Trophoblast cell (in vitro differentiated cells and primary cell): ENCODE measurements around the gene MEIOSIN.

Experiments used
- DNase-seq, 2 donors: peaks; one replicate each; pipeline ENCODE4 v3.0.0-alpha.2; 2016
- H2AFZ ChIP-seq: 2 replicates; pipeline ENCODE4 v1.6.1; 2013; ENCODE audit warnings: low read length, moderate library complexity, mild to moderate bottlenecking; ENCODE audit not compliant: insufficient read depth, poor library complexity
- H2AK5ac ChIP-seq: 2 replicates; pipeline ENCODE4 v1.6.1; 2013; ENCODE audit warnings: mild to moderate bottlenecking, low read length
- H2BK120ac ChIP-seq: 2 replicates; pipeline ENCODE4 v1.6.1; 2013; ENCODE audit warnings: low read length, mild to moderate bottlenecking, moderate library complexity; ENCODE audit not compliant: insufficient read depth, poor library complexity
- H2BK12ac ChIP-seq: 2 replicates; pipeline ENCODE4 v1.6.1; 2013; ENCODE audit warnings: mild to moderate bottlenecking, low read length, moderate library complexity
- H2BK5ac ChIP-seq: 2 replicates; pipeline ENCODE4 v1.6.1; 2013; ENCODE audit warnings: low read length, low read depth, moderate library complexity, mild to moderate bottlenecking; ENCODE audit not compliant: poor library complexity
- H3K14ac ChIP-seq: 2 replicates; pipeline ENCODE4 v1.6.1; 2013; ENCODE audit warnings: mild to moderate bottlenecking, low read length
- H3K18ac ChIP-seq: 2 replicates; pipeline ENCODE4 v1.6.1; 2013; ENCODE audit warnings: mild to moderate bottlenecking, low read length
- H3K23ac ChIP-seq: 2 replicates; pipeline ENCODE4 v1.6.1; 2013; ENCODE audit warnings: low read length
- H3K27ac ChIP-seq: 2 replicates; pipeline ENCODE4 v1.5.1; 2013; ENCODE audit warnings: low read depth, mild to moderate bottlenecking, inconsistent platforms, low read length, moderate library complexity
- H3K27me3 ChIP-seq: 2 replicates; pipeline ENCODE4 v1.6.1; 2013; ENCODE audit warnings: inconsistent platforms, mild to moderate bottlenecking, low read length, moderate library complexity; ENCODE audit not compliant: insufficient read depth
- H3K36me3 ChIP-seq, 2 experiments: 1 replicate in 1 of 2; 2 replicates in 1 of 2; pipeline ENCODE4 v1.6.1; 2013; ENCODE audit warnings: low read length in 2 of 2, mild to moderate bottlenecking in 2 of 2, moderate library complexity in 1 of 2; ENCODE audit not compliant: insufficient read depth in 2 of 2, control insufficient read depth in 1 of 2
- H3K4ac ChIP-seq: 2 replicates; pipeline ENCODE4 v1.6.1; 2013; ENCODE audit warnings: low read depth, mild to moderate bottlenecking, low read length, moderate library complexity
- H3K4me1 ChIP-seq, 2 experiments: 1 replicate in 1 of 2; 2 replicates in 1 of 2; pipeline ENCODE4 v1.6.1; 2013; ENCODE audit warnings: low read length in 2 of 2, mild to moderate bottlenecking in 2 of 2, moderate library complexity in 1 of 2; ENCODE audit not compliant: insufficient read depth in 2 of 2, control insufficient read depth in 1 of 2
- H3K4me2 ChIP-seq: 2 replicates; pipeline ENCODE4 v1.6.1; 2013; ENCODE audit warnings: inconsistent platforms, mild to moderate bottlenecking, low read length, moderate library complexity
- H3K4me3 ChIP-seq: 2 replicates; pipeline ENCODE4 v1.5.1; 2013; ENCODE audit warnings: mild to moderate bottlenecking, low read depth, low read length, inconsistent platforms
- H3K79me1 ChIP-seq: one replicate; pipeline ENCODE4 v1.6.1; 2013; ENCODE audit warnings: low read length
- H3K79me2 ChIP-seq: 2 replicates; pipeline ENCODE4 v1.6.1; 2013; ENCODE audit warnings: low read length, mild to moderate bottlenecking; ENCODE audit not compliant: control insufficient read depth, insufficient read depth, poor library complexity
- H3K9ac ChIP-seq: 2 replicates; pipeline ENCODE4 v1.6.1; 2013; ENCODE audit warnings: mild to moderate bottlenecking, low read length
- H3K9me3 ChIP-seq: 2 replicates; pipeline ENCODE4 v1.6.1; 2013; ENCODE audit warnings: low read depth, mild to moderate bottlenecking, control low read depth, inconsistent platforms, low read length; ENCODE audit not compliant: insufficient read depth
- H4K12ac ChIP-seq: 2 replicates; pipeline ENCODE4 v1.6.1; 2013; ENCODE audit warnings: low read depth, mild to moderate bottlenecking, low read length, moderate library complexity
- H4K8ac ChIP-seq: 2 replicates; pipeline ENCODE4 v1.6.1; 2013; ENCODE audit warnings: low read depth, mild to moderate bottlenecking, low read length, moderate library complexity
- H4K91ac ChIP-seq: one replicate; pipeline ENCODE4 v1.6.1; 2013; ENCODE audit warnings: low read depth, mild to moderate bottlenecking, low read length, moderate library complexity
- WGBS: extraction: QIAGEN DNeasy Blood & Tissue Kit; methylation state at CpG from one replicate; pipeline ENCODE4 v1.1.7; 2013; ENCODE audit warnings: missing lambda C conversion rate; ENCODE audit not compliant: insufficient read length, insufficient coverage; ENCODE audit errors: extremely low coverage; 5-methylcytosine and 5-hydroxymethylcytosine counted together

MEIOSIN gene

DNA sequence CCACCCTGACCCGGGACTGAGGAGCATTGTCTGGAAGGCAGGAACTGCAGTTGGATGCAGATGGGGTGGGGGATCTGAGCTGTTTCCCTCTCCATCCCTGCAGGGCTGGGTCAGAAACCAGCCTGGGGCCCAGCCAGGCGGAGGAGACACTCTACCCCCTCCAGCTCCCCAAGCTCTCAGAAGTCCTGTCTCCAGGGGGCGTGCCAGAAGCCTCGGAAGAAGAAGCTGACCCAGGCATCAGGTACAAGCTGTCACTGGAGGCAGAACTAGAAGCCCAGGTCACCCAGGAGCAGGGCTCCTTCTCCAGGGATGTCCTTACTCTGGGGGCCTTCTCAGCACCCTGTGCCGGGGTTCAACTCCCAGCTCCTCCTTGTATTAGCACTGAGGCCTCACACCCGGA is 20.3 kb downstream of the MEIOSIN start:
- H3K36me3 ChIP-seq: no peaks in the 10 kb centered on the region
- H2AK5ac ChIP-seq: no peak overlapping the region
- no CpG with 5 or more reads among the region's 6 CpGs for WGBS
- H3K4ac ChIP-seq: no peak overlapping the region
- no peak overlapping the region for H2AFZ ChIP-seq
- H3K14ac ChIP-seq: no peak overlapping the region
- no peak overlapping the region for H2BK120ac ChIP-seq
- no peak overlapping the region for H3K23ac ChIP-seq
- no peak overlapping the region for H3K18ac ChIP-seq
- H4K91ac ChIP-seq: no peak overlapping the region
- H2BK5ac ChIP-seq: no peak overlapping the region
- no peaks in the 10 kb centered on the region for H3K4me1 ChIP-seq
- DNase-seq: no peak
- no peak overlapping the region for H4K8ac ChIP-seq
- H4K12ac ChIP-seq: no peak overlapping the region
- no peaks in the 10 kb centered on the region for H3K79me1 ChIP-seq
- no peak overlapping the region for H3K4me3 ChIP-seq
- H3K4me2 ChIP-seq: no peak overlapping the region
- H3K9me3 ChIP-seq: no peaks in the 10 kb centered on the region
- H3K27ac ChIP-seq: no peak overlapping the region
- no peak overlapping the region for H3K9ac ChIP-seq
- H2BK12ac ChIP-seq: no peak overlapping the region
- no peaks in the 10 kb centered on the region for H3K27me3 ChIP-seq
- H3K79me2 ChIP-seq: no peaks in the 10 kb centered on the region

DNA sequence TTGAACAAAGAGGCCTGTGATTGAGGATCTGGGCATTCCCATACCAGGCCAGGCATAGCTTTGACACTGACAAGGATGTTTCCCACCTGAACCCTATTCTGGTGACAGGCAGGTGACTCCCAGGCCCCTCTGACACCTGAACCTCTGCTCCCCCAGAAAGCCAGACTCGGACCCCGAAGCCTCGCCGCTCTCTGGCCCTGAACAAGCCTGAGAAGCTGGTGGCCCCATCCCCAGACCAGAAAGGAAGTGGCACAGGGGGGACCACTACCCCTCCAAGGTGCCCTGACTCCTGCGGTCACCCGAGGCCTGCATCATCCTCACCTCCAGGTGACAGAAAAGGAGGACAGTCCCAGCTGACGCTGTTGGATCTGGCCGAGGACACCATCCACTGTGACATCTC is 21.1 kb downstream of the MEIOSIN start:
- no peaks in the 10 kb centered on the region for H3K79me1 ChIP-seq
- H4K91ac ChIP-seq: no peak overlapping the region
- H3K36me3 ChIP-seq: no peaks in the 10 kb centered on the region
- H3K27me3 ChIP-seq: no peaks in the 10 kb centered on the region
- no peak overlapping the region for H3K18ac ChIP-seq
- no peak overlapping the region for H2AFZ ChIP-seq
- H2AK5ac ChIP-seq: no peak overlapping the region
- H3K27ac ChIP-seq: no peak overlapping the region
- H3K79me2 ChIP-seq: no peaks in the 10 kb centered on the region
- H4K8ac ChIP-seq: no peak overlapping the region
- H3K9me3 ChIP-seq: no peaks in the 10 kb centered on the region
- WGBS: no CpG with 5 or more reads among the region's 8 CpGs
- H3K4me3 ChIP-seq: no peak overlapping the region
- H2BK120ac ChIP-seq: no peak overlapping the region
- H3K4me2 ChIP-seq: no peak overlapping the region
- H3K9ac ChIP-seq: no peak overlapping the region
- H4K12ac ChIP-seq: no peak overlapping the region
- no peak overlapping the region for H3K14ac ChIP-seq
- H3K4ac ChIP-seq: no peak overlapping the region
- DNase-seq: no peak
- H3K4me1 ChIP-seq: no peaks in the 10 kb centered on the region
- H2BK5ac ChIP-seq: no peak overlapping the region
- H3K23ac ChIP-seq: no peak overlapping the region
- H2BK12ac ChIP-seq: no peak overlapping the region

- Histone ChIP-seq H3K18ac (no peak overlapping the region), H2BK5ac (no peak overlapping the region), H3K4ac (no peak overlapping the region), H3K14ac (no peak overlapping the region), H4K8ac (no peak overlapping the region), H3K36me3 (no peaks in the 10 kb centered on the region), H3K4me3 (no peak overlapping the region), H4K91ac (no peak overlapping the region), H3K27ac (no peak overlapping the region), H2BK12ac (no peak overlapping the region), H3K79me1 (no peaks in the 10 kb centered on the region), H3K9ac (no peak overlapping the region), H3K79me2 (no peaks in the 10 kb centered on the region), H3K4me2 (no peak overlapping the region), H2AK5ac (no peak overlapping the region), H3K23ac (no peak overlapping the region), H3K27me3 (no peaks in the 10 kb centered on the region), H3K9me3 (peaks cover 4% of the 10 kb centered on the region), H2AFZ (no peak overlapping the region), H2BK120ac (no peak overlapping the region), H4K12ac (no peak overlapping the region), H3K4me1 (no peaks in the 10 kb centered on the region)
- DNase-seq: peak in 1 of 2 donors; percentile 37
- no CpG with 5 or more reads among the region's 9 CpGs for WGBS
These were observed 24.5 kb downstream of the MEIOSIN start for GRCh38 chr19:45757695-45758094.

DNA sequence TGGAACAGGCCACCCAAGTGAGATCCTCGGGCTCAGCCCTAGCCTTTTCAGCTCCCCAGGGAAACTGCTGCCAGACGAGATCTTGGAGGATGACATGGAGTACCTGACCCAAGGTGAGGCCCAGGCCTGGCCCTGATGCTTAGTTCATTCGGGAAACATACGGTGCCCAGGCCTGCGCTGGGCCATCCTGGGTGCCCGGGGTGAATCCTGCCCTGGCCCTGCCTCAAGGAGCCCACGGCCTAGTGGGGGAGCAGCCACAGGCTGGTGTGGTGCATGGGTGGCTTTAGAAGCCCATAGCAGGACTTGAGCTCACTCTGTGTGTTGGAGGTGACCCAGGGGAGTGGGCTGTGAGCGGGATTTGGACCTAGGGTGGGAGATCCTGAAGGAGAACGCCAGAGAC is 25.7 kb downstream of the MEIOSIN start:
- H2BK120ac ChIP-seq: no peak overlapping the region
- H2AFZ ChIP-seq: no peak overlapping the region
- no peak overlapping the region for H3K4me2 ChIP-seq
- DNase-seq: no peak
- no CpG with 5 or more reads among the region's 9 CpGs for WGBS
- no peak overlapping the region for H3K27ac ChIP-seq
- H2BK5ac ChIP-seq: no peak overlapping the region
- H3K4me1 ChIP-seq: no peaks in the 10 kb centered on the region
- H2BK12ac ChIP-seq: no peak overlapping the region
- no peaks in the 10 kb centered on the region for H3K79me1 ChIP-seq
- H3K4me3 ChIP-seq: no peak overlapping the region
- H4K91ac ChIP-seq: no peak overlapping the region
- H3K14ac ChIP-seq: no peak overlapping the region
- peaks cover 4% of the 10 kb centered on the region for H3K9me3 ChIP-seq
- H3K27me3 ChIP-seq: no peaks in the 10 kb centered on the region
- no peaks in the 10 kb centered on the region for H3K79me2 ChIP-seq
- no peak overlapping the region for H3K9ac ChIP-seq
- H3K23ac ChIP-seq: no peak overlapping the region
- H4K8ac ChIP-seq: no peak overlapping the region
- no peak overlapping the region for H3K18ac ChIP-seq
- no peaks in the 10 kb centered on the region for H3K36me3 ChIP-seq
- no peak overlapping the region for H3K4ac ChIP-seq
- H2AK5ac ChIP-seq: no peak overlapping the region
- no peak overlapping the region for H4K12ac ChIP-seq
